Lung (tissue), 12 donors: ENCODE measurements around the gene CALD1. TPM values are rescaled to one million over a fixed set of nuclear protein-coding genes. Genes with fewer than 3 reads are reported as not detected.

Experiments
- ATAC-seq: fragments of 200-7000 bp; cut with Tn5 transposase; one replicate; pipeline ENCODE4 v1.9.1; 2020; ENCODE audit warnings: moderate number of reproducible peaks; ENCODE audit not compliant: insufficient read depth, low FRiP score
- DNase-seq, 3 donors: peaks; one replicate each; pipeline ENCODE4 v3.0.0-alpha.2; 2013 to 2017
- H3K27ac ChIP-seq, 2 donors: one replicate each; pipeline ENCODE4 v1.5.1; 2013; ENCODE audit warnings: mild to moderate bottlenecking in 2 of 2, moderate library complexity in 2 of 2, control low read depth in 1 of 2, inconsistent platforms in 1 of 2, low read depth in 1 of 2, low read length in 1 of 2
- H3K27me3 ChIP-seq, 3 donors: one replicate each; pipeline ENCODE4 v1.5.1; 2013; ENCODE audit warnings: low read length in 2 of 3; ENCODE audit not compliant: control insufficient read depth in 3 of 3, insufficient read depth in 3 of 3
- H3K36me3 ChIP-seq, 4 donors: one replicate each; pipeline ENCODE4 v1.5.1; 2013; ENCODE audit warnings: low read length in 4 of 4, mild to moderate bottlenecking in 1 of 4, moderate library complexity in 1 of 4; ENCODE audit not compliant: control insufficient read depth in 4 of 4, insufficient read depth in 4 of 4
- H3K4me1 ChIP-seq, 5 donors: one replicate each; pipeline ENCODE4 v1.5.1; 2013; ENCODE audit warnings: low read length in 5 of 5, mild to moderate bottlenecking in 2 of 5, moderate library complexity in 1 of 5; ENCODE audit not compliant: control insufficient read depth in 5 of 5, insufficient read depth in 5 of 5
- H3K4me3 ChIP-seq: one replicate; pipeline ENCODE4 v1.5.1; 2013; ENCODE audit warnings: mild to moderate bottlenecking, control low read depth, moderate library complexity
- H3K9ac ChIP-seq, 2 donors: one replicate each; pipeline ENCODE4 v1.5.1; 2013; ENCODE audit warnings: low read length in 2 of 2, control low read depth in 1 of 2; ENCODE audit not compliant: insufficient read depth in 1 of 2
- H3K9me3 ChIP-seq, 4 donors: one replicate each; pipeline ENCODE4 v1.5.1; 2013; ENCODE audit warnings: low read length in 3 of 4, mild to moderate bottlenecking in 1 of 4, moderate library complexity in 1 of 4; ENCODE audit not compliant: control insufficient read depth in 4 of 4, insufficient read depth in 3 of 4
- CTCF ChIP-seq: IDR thresholded peaks from 2 replicates; pipeline ENCODE4 v1.5.1; 2012; ENCODE audit warnings: mild to moderate bottlenecking; ENCODE audit errors: control extremely low read depth, extremely low read depth
- WGBS, 2 donors: extraction: QIAGEN DNeasy Blood & Tissue Kit; methylation state at CpG; one replicate each; pipeline ENCODE4 v1.1.7; 2013; 5-methylcytosine and 5-hydroxymethylcytosine counted together
- polyA plus RNA-seq, 2 donors: library from polyadenylated mRNA; stranded (reverse); fragments of 200-250 nt; gene quantifications; one replicate each; pipeline ENCODE4 v1.2.1, GENCODE V29; 2013
- total RNA-seq, 2 donors: library from RNA; depleted of rRNA in 1 of 2; stranded (reverse); fragments of >200 nt in 1 of 2; gene quantifications; one replicate each; pipeline ENCODE4 v1.2.1, GENCODE V29; 2014 to 2021
- donor health status: control.
- donor health status: control.
- donor health status: Bipolar disorder and iron deficiency.
- donor health status: healthy.
- donor health status: DM: yes; HTN: yes; CAD: no.

CALD1 gene
- total and polyA plus RNA-seq, 4 donors, result 56.4 to 173 (median 92.0) TPM

GRCh38 chr7:134894928-134895327, 115.5 kb downstream of the CALD1 start:
- no peaks in the 10 kb centered on the region for H3K27me3 ChIP-seq
- 80 to 87% methylated on average over 1 of the region's 1 CpG for WGBS, 2 donors
- ATAC-seq, result no peak

GRCh38 chr7:134896073-134896472, 116.6 kb downstream of the CALD1 start:
- Histone ChIP-seq H3K4me3 (no peak overlapping the region), H3K4me1 (peaks cover 0 to 20% (median 9%) of the 10 kb centered on the region in 5 donors), H3K9me3 (peaks cover 0 to 14% (median 4%) of the 10 kb centered on the region in 4 donors), H3K36me3 (peaks cover 0 to 5% (median under 1%) of the 10 kb centered on the region in 4 donors), H3K27me3 (no peaks in the 10 kb centered on the region), H3K9ac (no peak overlapping the region), H3K27ac (no peak overlapping the region)
- DNase-seq, result no peak
- ATAC-seq, result no peak
- TF ChIP-seq CTCF, result no peak
- 93 to 94% methylated on average over 4 of the region's 4 CpGs for WGBS, 2 donors

More at GRCh38 chr7:134894928-134895327, 115.5 kb downstream of the CALD1 start:
- Histone ChIP-seq H3K9me3 (peaks cover 0 to 14% (median 4%) of the 10 kb centered on the region in 4 donors), H3K4me3 (no peak overlapping the region), H3K9ac (no peak overlapping the region), H3K27ac (no peak overlapping the region), H3K36me3 (peaks cover 0 to 5% (median 0%) of the 10 kb centered on the region in 4 donors), H3K4me1 (peaks cover 0 to 29% (median 17%) of the 10 kb centered on the region in 5 donors)
- TF ChIP-seq CTCF, result no peak
- no peak for DNase-seq

GRCh38 chr7:134897936-134898335, 118.5 kb downstream of the CALD1 start:
- Histone ChIP-seq H3K27me3 (no peaks in the 10 kb centered on the region), H3K9ac (no peak overlapping the region), H3K36me3 (peaks cover 0 to 5% (median under 1%) of the 10 kb centered on the region in 4 donors), H3K4me1 (peaks cover 0 to 37% (median 5%) of the 10 kb centered on the region in 5 donors), H3K4me3 (no peak overlapping the region), H3K9me3 (peaks cover 0 to 14% (median 4%) of the 10 kb centered on the region in 4 donors), H3K27ac (no peak overlapping the region)
- ATAC-seq (no peak), DNase-seq (no peak)
- 98 to 99% methylated on average over 7 of the region's 7 CpGs for WGBS, 2 donors
- TF ChIP-seq CTCF, result no peak

GRCh38 chr7:134899729-134900128, 120.3 kb downstream of the CALD1 start:
- peak overlapping the region in 1 of 2 donors; percentile 74 for H3K27ac ChIP-seq
- ATAC-seq, result no peak

More at GRCh38 chr7:134899729-134900128, 120.3 kb downstream of the CALD1 start:
- Histone ChIP-seq H3K36me3 (peaks cover 0 to 5% (median under 1%) of the 10 kb centered on the region in 4 donors), H3K4me3 (no peak overlapping the region), H3K9ac (no peak overlapping the region), H3K27me3 (no peaks in the 10 kb centered on the region), H3K9me3 (peaks cover 0 to 14% (median 4%) of the 10 kb centered on the region in 4 donors), H3K4me1 (peaks cover 0 to 43% (median 3%) of the 10 kb centered on the region in 5 donors)
- TF ChIP-seq CTCF, result no peak
- no peak for DNase-seq
- WGBS, 2 donors, result 74 to 85% methylated on average over 3 of the region's 3 CpGs
